Stimulated activated CD4-positive, alpha-beta T cell treated with anti-CD3 and anti-CD28 coated beads, Interleukin-12 subunit alpha, Interleukin-12 subunit beta, amount 100 ng/mL, for 4 hours (primary cell): ENCODE data around the gene SHOC2.

ENCODE experiments used
- DNase-seq: peaks from one replicate; pipeline ENCODE4 v3.0.0-alpha.2; 2020

The SHOC2 gene

GRCh38 chr10:110919349-110919931 is at the start of gene SHOC2:
Gene SHOC2, plus strand, starts transcription at chr10:110919604. Its CDS starts 44,755 bp downstream, at chr10:110964359.
- DNase-seq = peak; percentile 94

GRCh38 chr10:110870823-110871297 is 48.5 kb upstream of the SHOC2 start:
- no peak for DNase-seq

DNA sequence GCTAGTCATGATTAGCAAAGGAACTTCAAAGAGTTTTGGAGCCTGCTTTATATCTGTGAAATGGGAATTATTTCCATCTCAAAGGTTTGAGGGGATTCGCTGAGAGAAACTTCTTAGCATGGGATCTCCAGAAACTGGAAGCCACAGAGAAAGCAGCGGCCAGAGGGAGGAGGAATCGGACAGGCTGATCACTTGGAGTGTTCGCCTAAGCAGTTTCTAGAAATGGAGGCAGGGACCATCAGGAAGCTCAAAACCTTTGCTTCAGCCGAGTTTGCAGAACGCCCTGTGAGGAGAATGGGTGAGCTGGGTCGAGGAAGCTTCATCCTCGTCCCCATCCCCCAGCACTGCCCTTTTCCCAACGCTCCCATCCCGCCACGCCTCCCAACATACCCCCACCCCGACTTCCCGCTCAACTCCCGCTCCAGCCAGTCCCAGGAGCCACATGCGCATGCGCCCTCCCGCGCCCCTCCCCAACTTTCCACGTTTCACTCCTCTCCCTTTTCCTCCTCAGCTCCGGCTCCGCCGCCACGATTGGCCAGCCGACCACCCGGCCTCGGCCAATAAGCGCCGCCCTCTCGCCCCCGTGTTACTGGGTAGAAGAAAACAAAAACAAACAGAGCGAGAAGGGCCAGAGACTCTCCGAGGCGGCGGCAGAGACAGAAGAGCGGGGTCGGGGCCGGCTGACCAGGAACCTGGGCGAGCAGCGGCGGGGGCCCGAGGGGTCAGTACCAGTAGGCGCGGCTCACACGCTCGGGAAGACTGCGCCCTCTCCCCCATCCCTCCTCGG is 47.9 kb upstream of the SHOC2 start, which contains the start of gene PDCD4:
Gene PDCD4, plus strand, starts transcription at position 631 of the 787 bp plus-strand sequence. CDS start 4,100 bp downstream, outside the sequence.
- DNase-seq = peak; percentile 93

DNA sequence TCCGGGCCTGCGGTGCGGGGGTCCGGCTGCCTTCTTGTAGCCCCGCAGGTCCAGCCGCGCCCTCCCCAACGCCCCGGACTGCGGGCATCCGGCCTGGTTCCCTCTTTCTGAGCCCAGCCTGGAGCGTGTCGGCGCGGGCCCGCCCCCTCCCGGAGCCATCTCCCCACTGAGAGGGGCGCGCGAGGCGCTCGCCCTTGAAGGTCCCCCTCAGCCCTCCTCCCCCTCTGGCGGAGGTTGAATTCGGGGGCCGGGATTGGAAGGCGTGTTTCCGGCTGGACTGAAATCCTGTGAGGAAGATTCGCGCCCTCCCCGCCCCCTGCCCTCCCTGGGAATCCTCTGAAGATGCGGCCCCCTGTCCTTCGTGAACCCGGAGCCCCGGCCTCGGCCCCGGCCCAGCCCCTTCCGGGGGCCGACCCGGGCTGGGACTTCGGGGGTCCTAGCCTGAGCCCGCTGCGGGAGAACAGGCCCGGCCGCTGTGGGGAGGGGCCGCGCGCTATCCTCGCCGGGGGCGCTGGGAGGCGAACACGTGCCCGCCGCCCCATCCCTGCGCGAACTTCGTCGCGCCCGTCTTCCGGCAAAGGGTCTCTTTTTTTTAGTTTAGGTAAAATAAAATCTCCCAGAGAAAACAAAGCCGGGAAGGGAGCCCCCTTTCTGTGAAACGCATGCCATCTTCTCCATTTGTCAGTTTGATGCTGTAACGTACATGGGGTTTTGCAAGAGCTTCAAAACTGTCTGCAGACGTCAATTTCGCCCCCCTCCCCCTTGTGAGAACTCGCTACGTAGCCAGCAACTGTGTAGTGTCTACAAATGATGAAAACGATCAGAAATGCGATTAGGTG is 47.0 kb upstream of the SHOC2 start:
- DNase-seq = peak; percentile 59

DNA sequence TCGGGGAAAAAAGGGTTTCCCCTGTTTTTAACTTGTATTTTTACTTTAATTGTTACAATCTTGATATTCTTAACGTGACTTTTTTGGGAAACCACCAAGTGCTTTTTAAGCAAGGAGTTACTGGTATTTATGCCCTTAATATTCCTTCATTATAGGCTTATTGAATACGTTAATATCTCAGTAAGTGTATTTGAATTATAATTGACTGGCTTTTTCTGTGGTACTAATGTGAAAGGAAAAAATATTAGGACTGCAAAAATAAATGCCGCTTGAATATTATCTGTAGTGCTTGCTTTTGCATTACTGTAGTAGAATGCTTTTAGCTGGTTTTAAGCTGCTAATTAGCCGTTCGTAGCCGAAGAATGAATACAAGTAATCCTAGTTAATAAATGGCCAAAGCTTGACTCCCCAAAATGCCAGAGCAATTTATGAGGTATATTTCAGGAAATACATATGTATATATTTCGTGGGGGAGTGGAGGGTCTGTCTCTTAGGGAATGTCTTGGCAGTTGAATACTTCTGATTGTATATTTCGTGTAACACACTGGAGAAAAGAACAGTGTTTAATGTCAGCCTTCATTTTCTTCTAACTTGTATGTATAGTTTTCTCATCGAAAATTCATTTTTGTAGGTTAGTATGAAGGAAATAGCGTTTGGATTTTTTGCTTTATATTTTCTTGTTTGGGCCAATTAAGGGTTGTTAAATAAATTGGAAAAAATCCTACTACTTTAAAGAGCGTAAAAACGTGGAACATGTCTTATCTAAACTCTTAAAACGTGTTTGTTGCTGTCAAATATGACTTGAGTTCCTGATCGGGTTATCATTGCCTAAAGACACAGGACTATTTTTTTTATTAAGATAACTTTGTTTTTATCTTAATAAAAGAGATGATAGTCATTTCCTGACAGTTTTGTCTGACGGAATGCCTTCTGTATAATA is 46.1 kb upstream of the SHOC2 start:
- no peak for DNase-seq

DNA sequence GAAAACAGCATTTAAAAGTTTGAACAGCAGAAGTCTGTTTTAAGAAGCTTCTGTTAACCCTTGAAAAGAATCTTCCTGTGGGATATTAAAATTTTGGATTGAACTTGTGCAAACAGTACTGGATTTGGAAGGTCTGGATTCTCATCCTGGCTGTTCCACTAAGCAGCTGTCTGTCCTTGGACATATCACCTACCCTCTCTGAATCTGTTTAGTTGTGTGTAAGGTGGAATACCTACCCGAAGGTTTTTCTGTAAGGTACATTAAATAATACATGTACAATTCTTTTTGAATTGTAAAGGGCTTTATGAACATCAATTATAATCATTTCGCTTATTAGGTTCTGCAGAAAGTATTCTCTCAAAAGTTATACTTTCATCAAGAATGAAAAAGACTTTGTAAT is 45.5 kb upstream of the SHOC2 start:
- DNase-seq = no peak

DNA sequence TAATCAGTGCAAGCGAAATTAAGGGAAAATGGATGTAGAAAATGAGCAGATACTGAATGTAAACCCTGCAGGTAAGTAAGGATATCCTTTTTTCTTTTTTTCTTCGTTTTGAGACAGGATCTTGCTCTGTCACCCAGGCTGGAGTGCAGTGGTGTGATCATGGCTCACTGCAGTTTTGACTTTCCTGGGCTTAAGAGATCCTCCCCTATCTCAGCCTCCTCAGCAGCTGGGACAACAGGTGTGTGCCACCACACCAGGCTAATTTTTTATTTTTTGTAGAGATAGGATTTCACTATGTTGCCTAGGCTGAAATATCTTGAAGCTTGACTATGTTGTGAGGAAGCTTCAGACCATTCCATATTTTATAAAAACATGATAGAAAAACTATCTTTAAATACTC is 43.4 kb upstream of the SHOC2 start:
- DNase-seq = no peak

- no peak for DNase-seq
These were observed 42.6 kb upstream of the SHOC2 start for GRCh38 chr10:110876788-110877187.

- DNase-seq = no peak
These were observed 39.4 kb upstream of the SHOC2 start for GRCh38 chr10:110880012-110880411.

GRCh38 chr10:110881247-110881646 is 38.2 kb upstream of the SHOC2 start:
- DNase-seq = no peak

- no peak for DNase-seq
These were observed 37.5 kb upstream of the SHOC2 start for GRCh38 chr10:110881905-110882304.

DNA sequence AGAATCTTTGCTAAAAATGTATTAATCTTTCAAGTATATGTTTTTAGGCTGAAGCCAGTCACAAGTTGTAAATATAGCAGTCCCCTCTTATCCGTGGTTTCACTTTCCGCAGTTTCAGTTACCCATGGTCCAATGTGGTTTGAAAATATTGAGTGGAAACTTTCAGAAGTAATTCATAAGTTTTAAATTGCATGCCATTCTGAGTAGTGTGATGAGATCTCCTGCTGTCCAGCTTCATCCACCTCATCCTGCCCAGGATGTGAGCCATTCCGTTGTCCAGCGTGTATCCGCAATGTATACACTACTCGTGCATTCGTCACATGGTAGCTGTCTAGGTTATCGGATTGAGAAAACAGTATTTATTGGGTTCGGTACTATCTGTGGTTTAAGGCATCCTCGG is 35.5 kb upstream of the SHOC2 start:
- DNase-seq = no peak

DNA sequence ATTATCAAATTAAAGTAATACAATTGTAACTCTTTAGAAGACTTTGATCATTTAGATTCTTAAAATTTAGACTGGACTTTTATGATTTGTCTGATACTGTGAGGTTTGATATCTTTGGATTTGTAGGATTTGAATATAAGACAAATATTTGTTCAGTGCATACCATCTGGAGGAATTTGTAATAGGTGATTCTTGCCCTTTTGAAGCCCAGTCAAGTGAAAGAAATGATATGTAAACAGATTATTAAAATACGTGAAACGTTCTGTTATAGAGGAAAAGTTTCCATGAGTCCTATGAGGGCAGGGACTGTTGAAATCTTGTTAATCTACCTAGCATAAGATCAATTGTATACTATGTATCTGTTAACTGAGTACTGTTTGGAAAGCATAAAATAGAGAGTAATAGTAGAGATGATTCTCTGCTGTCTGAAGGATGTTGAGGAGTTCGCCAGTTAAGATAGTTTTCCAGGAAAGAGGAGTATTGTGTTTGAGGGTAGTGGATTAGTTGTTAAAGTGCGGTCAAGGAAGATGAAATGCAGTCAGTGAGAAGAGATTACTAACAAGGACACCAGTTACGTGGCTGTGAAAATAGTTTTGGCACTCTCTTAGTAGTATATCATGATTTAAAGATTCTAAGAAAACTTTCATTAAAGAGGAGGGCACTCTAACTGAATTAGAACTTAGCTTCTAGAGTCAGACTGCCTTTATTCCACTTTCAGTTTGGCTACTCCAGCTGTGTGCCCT is 33.3 kb upstream of the SHOC2 start:
- DNase-seq = no peak

- no peak for DNase-seq
These were observed 31.8 kb upstream of the SHOC2 start for GRCh38 chr10:110887560-110887959.

DNA sequence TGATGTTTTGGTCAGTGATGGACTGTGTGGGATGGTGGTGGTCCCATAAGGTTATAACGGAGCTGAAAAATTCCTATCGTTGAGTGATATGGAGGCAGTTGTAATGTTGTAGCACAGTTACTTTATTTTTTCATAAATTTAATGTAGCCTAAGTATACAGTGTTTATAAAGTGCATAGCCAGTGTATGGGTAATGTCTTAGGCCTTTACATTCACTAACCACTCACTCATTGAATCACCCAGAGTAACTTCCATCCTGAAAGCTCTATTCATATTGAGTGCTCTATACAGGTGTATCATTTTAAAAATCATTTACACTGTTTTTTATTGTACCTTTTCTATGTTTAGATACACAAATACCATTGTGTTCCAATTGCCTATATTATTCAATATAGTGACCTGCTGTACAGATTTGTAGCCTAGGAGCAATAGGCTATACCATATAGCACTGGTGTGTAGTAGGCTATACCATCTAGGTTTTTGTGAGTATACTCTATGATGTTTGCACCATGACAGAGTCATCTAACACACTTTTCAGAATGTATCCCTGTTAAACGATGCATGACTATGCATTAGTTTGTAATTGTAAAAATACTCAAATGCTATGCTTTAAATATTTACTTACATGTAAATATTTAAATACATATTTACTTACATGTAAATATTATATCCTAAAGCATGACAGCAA is 26.7 kb upstream of the SHOC2 start:
- no peak for DNase-seq

GRCh38 chr10:110893559-110894179 is 25.7 kb upstream of the SHOC2 start:
- no peak for DNase-seq

GRCh38 chr10:110897184-110897583 is 22.2 kb upstream of the SHOC2 start:
- DNase-seq = no peak

DNA sequence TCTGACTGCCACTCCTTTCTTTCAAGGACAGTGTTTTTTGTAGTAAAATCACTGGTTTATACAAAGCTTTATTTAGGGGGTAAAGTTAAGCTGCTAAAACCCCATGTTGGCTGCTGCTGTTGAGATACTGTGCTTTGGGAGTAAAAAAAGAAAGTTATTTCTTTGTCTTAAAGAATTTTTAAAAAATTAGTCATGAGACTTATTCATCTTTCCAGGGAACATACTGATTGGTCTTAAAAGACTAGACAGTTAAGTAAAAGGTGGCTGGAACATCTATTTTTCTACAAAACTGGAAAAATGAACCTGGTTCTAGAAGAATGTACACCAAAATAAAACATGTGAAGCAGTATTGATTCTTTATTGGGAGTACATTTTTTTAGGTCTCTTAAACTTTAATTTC is 21.0 kb upstream of the SHOC2 start:
- DNase-seq = no peak

GRCh38 chr10:110900983-110901382 is 18.4 kb upstream of the SHOC2 start:
- DNase-seq = no peak
